ENCODE results near the gene SLC29A1.
A peak's percentile ranks its signal among the peaks of the same experiment; 100 is the strongest.

The SLC29A1 gene

GRCh38 chr6:44250067-44250717 is 26.8 kb downstream of the SLC29A1 start:
- H3K27me3 ChIP-seq (ENCODE audit: insufficient read depth, low read depth) = no peaks in the 10 kb centered on the region
- H3K79me2 ChIP-seq (ENCODE audit: insufficient read depth, low read depth) = peaks cover 65% of the 10 kb centered on the region
- peaks cover 60% of the 10 kb centered on the region for H3K36me3 ChIP-seq (ENCODE audit: insufficient read depth)
- H2AFZ ChIP-seq (ENCODE audit: low read depth) = no peak overlapping the region
- H3K9ac ChIP-seq = no peak overlapping the region; the same call in 1 of the 2 replicates
- no peak overlapping the region for H3K4me3 ChIP-seq (IDR thresholded peaks at IDR 0.05; ENCODE audit: insufficient read depth, low read depth, low read length)
- H3K4me2 ChIP-seq = peak overlapping the region; percentile 99
- peaks cover 74% of the 10 kb centered on the region for H3K4me1 ChIP-seq (ENCODE audit: low read depth, poor library complexity, severe bottlenecking)
- H4K20me1 ChIP-seq (ENCODE audit: insufficient read depth) = peaks cover 65% of the 10 kb centered on the region
- H3K27ac ChIP-seq = peak overlapping the region; percentile 12; the same call in 1 of the 2 replicates
- TF ChIP-seq CTCF (conservative IDR thresholded peaks at IDR 0.05; ENCODE audit: low read depth, low read length) = no peak

- Histone ChIP-seq H2AFZ (ENCODE audit: low read depth) (no peak overlapping the region), H3K27me3 (ENCODE audit: insufficient read depth, low read depth) (no peaks in the 10 kb centered on the region), H3K9ac (no peak overlapping the region; the same call in 1 of the 2 replicates), H3K36me3 (ENCODE audit: insufficient read depth) (peaks cover 60% of the 10 kb centered on the region), H3K4me3 (IDR thresholded peaks at IDR 0.05; ENCODE audit: insufficient read depth, low read depth, low read length) (no peak overlapping the region), H3K27ac (peak overlapping the region; percentile 12; the same call in 1 of the 2 replicates), H3K79me2 (ENCODE audit: insufficient read depth, low read depth) (peaks cover 65% of the 10 kb centered on the region), H4K20me1 (ENCODE audit: insufficient read depth) (peaks cover 65% of the 10 kb centered on the region), H3K4me1 (ENCODE audit: low read depth, poor library complexity, severe bottlenecking) (peaks cover 72% of the 10 kb centered on the region), H3K4me2 (peak overlapping the region; percentile 99; the same call in 1 of the 2 replicates)
- TF ChIP-seq CTCF (conservative IDR thresholded peaks at IDR 0.05; ENCODE audit: low read depth, low read length) = no peak
Measured at GRCh38 chr6:44250718-44251123, 27.3 kb downstream of the SLC29A1 start.

DNA sequence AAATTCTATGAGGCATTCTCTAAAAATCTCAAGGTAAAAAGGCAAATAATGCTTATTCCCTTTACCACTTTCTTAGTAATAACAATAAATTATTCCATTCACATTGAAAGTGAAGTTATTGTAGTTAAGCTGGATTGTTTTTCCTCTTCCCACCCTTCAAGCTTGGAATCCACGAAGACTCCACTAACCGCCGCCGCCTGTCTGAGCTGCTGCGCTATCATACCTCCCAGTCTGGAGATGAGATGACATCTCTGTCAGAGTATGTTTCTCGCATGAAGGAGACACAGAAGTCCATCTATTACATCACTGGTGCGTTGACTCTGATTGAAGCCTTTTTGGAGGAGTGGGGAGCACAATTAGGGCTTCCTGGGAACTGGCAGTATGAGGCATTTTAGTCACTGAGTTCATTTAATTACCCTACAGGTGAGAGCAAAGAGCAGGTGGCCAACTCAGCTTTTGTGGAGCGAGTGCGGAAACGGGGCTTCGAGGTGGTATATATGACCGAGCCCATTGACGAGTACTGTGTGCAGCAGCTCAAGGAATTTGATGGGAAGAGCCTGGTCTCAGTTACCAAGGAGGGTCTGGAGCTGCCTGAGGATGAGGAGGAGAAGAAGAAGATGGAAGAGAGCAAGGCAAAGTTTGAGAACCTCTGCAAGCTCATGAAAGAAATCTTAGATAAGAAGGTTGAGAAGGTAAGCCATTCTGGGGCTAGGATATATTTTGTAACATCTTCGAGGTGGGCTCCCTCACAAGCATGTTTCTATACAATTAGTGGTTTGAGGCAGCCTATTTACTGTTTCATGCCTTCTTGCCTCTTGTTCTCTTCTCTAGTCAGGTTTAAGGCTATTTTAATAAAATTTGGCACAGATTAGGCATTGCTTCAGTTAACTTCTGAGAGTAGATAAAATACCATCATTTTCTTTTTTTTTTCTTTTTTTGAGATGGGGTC is 28.5 kb downstream of the SLC29A1 start:
- peak overlapping the region; percentile 20; the same call in 1 of the 2 replicates for H3K9ac ChIP-seq
- peaks cover 65% of the 10 kb centered on the region for H4K20me1 ChIP-seq (ENCODE audit: insufficient read depth)
- peaks cover 74% of the 10 kb centered on the region for H3K4me1 ChIP-seq (ENCODE audit: low read depth, poor library complexity, severe bottlenecking)
- no peak; the same call in 1 of the 2 replicates for TF ChIP-seq CTCF (conservative IDR thresholded peaks at IDR 0.05; ENCODE audit: low read depth, low read length)
- H2AFZ ChIP-seq (ENCODE audit: low read depth) = no peak overlapping the region
- no peaks in the 10 kb centered on the region for H3K27me3 ChIP-seq (ENCODE audit: insufficient read depth, low read depth)
- H3K4me3 ChIP-seq (IDR thresholded peaks at IDR 0.05; ENCODE audit: insufficient read depth, low read depth, low read length) = no peak overlapping the region
- H3K79me2 ChIP-seq (ENCODE audit: insufficient read depth, low read depth) = peaks cover 75% of the 10 kb centered on the region
- no peak overlapping the region; the same call in 1 of the 2 replicates for H3K4me2 ChIP-seq
- H3K36me3 ChIP-seq (ENCODE audit: insufficient read depth) = peaks cover 60% of the 10 kb centered on the region
- peak overlapping the region; percentile 27; the same call in 1 of the 2 replicates for H3K27ac ChIP-seq

GRCh38 chr6:44253307-44254101 is 30.1 kb downstream of the SLC29A1 start:
- peak; percentile 77 for TF ChIP-seq CTCF (conservative IDR thresholded peaks at IDR 0.05; ENCODE audit: low read depth, low read length)
- no peak overlapping the region for H2AFZ ChIP-seq (ENCODE audit: low read depth)
- H3K79me2 ChIP-seq (ENCODE audit: insufficient read depth, low read depth) = peaks cover 61% of the 10 kb centered on the region
- H3K27ac ChIP-seq = peak overlapping the region; percentile 66; the same call in 1 of the 2 replicates
- H3K9ac ChIP-seq = no peak overlapping the region
- H3K36me3 ChIP-seq (ENCODE audit: insufficient read depth) = peaks cover 51% of the 10 kb centered on the region
- no peaks in the 10 kb centered on the region for H3K27me3 ChIP-seq (ENCODE audit: insufficient read depth, low read depth)
- peak overlapping the region; percentile 4; the same call in 1 of the 2 replicates for H3K4me2 ChIP-seq
- peaks cover 53% of the 10 kb centered on the region for H4K20me1 ChIP-seq (ENCODE audit: insufficient read depth)
- H3K4me1 ChIP-seq (ENCODE audit: low read depth, poor library complexity, severe bottlenecking) = peaks cover 80% of the 10 kb centered on the region
- H3K4me3 ChIP-seq (IDR thresholded peaks at IDR 0.05; ENCODE audit: insufficient read depth, low read depth, low read length) = no peak overlapping the region

Data from KMS-11 (cell line).